Right atrium auricular region (tissue), 2 donors: Measurements from ENCODE around the gene PTGES2. TPM values are rescaled to one million over a fixed set of nuclear protein-coding genes. Genes with fewer than 3 reads are reported as not detected.

Source experiments
- DNase-seq: peaks from one replicate; pipeline ENCODE4 v3.0.0-alpha.2; 2019; ENCODE audit warnings: low spot score
- H3K27ac ChIP-seq, 2 donors: fragments of 200-600 bp; sonication (generic); 1 replicate in 1 of 2; 2 replicates in 1 of 2; pipeline ENCODE4 v1.5.1; 2016 to 2019
- H3K27me3 ChIP-seq, 2 donors: fragments of 200-600 bp; sonication (generic); one replicate each; pipeline versions ENCODE4 v1.5.1 to v1.6.0; 2017 to 2019
- H3K36me3 ChIP-seq: fragments of 200-600 bp; sonication (generic); one replicate; pipeline ENCODE4 v1.5.1; 2016
- H3K4me1 ChIP-seq, 2 donors: fragments of 200-600 bp; sonication (generic); one replicate each; pipeline versions ENCODE4 v1.5.1 to v1.6.0; 2017 to 2019
- H3K4me3 ChIP-seq, 2 donors: fragments of 200-600 bp; sonication (generic); 1 replicate in 1 of 2; 2 replicates in 1 of 2; pipeline ENCODE4 v1.5.1; 2017 to 2019; ENCODE audit warnings: mild to moderate bottlenecking in 1 of 2, moderate library complexity in 1 of 2
- H3K9me3 ChIP-seq, 2 donors: fragments of 200-600 bp; sonication (generic); one replicate each; pipeline ENCODE4 v1.5.1; 2019
- CTCF ChIP-seq, 2 donors: fragments of 200-600 bp; sonication (generic); IDR thresholded peaks; one replicate each; pipeline ENCODE4 v1.5.1; 2019; ENCODE audit warnings: antibody characterized with exemption in 2 of 2
- total RNA-seq, 2 donors: library from RNA; depleted of rRNA; stranded (reverse); fragments of >200 nt; gene quantifications; one replicate each; pipeline ENCODE4 v1.1.0, GENCODE V29; 2016

PTGES2 gene
- total RNA-seq, 2 donors from 2014 or later = 114 to 118 TPM

- H3K4me3 ChIP-seq = no peak overlapping the region
These were observed 23.3 kb downstream of the PTGES2 start for GRCh38 chr9:128104171-128104618.

GRCh38 chr9:128103589-128103962 is 24.0 kb downstream of the PTGES2 start:
- no peak for DNase-seq
- no peaks in the 10 kb centered on the region for H3K9me3 ChIP-seq
- no peak overlapping the region for H3K4me3 ChIP-seq
- H3K27ac ChIP-seq = peak overlapping the region; percentile 86 to 89
- H3K4me1 ChIP-seq = peaks cover 0 to 72% of the 10 kb centered on the region in 2 donors
- H3K36me3 ChIP-seq = peaks cover 71% of the 10 kb centered on the region
- H3K27me3 ChIP-seq = no peaks in the 10 kb centered on the region
- peak in 1 of 2 donors; percentile 36 for TF ChIP-seq CTCF (IDR thresholded peaks at IDR 0.05)

More at GRCh38 chr9:128104171-128104618, 23.3 kb downstream of the PTGES2 start:
- Histone ChIP-seq H3K9me3 (no peaks in the 10 kb centered on the region), H3K4me1 (peaks cover 0 to 66% of the 10 kb centered on the region in 2 donors), H3K36me3 (peaks cover 76% of the 10 kb centered on the region), H3K27me3 (no peaks in the 10 kb centered on the region), H3K27ac (peak overlapping the region; percentile 86 to 89)
- no peak for TF ChIP-seq CTCF (IDR thresholded peaks at IDR 0.05)
- DNase-seq = no peak

GRCh38 chr9:128102861-128103588 is 24.5 kb downstream of the PTGES2 start:
- Histone ChIP-seq H3K9me3 (no peaks in the 10 kb centered on the region), H3K4me3 (no peak overlapping the region), H3K4me1 (peaks cover 0 to 75% of the 10 kb centered on the region in 2 donors), H3K27ac (peak overlapping the region; percentile 86 to 89), H3K36me3 (peaks cover 66% of the 10 kb centered on the region), H3K27me3 (no peaks in the 10 kb centered on the region)
- TF ChIP-seq CTCF (IDR thresholded peaks at IDR 0.05) = no peak
- no peak for DNase-seq

GRCh38 chr9:128102196-128102595 is 25.3 kb downstream of the PTGES2 start:
- no peaks in the 10 kb centered on the region for H3K27me3 ChIP-seq
- no peak for TF ChIP-seq CTCF (IDR thresholded peaks at IDR 0.05)
- no peak for DNase-seq
- H3K4me3 ChIP-seq = no peak overlapping the region
- H3K27ac ChIP-seq = peak overlapping the region; percentile 86 to 89
- peaks cover 57% of the 10 kb centered on the region for H3K36me3 ChIP-seq
- H3K9me3 ChIP-seq = no peaks in the 10 kb centered on the region
- H3K4me1 ChIP-seq = peaks cover 0 to 76% of the 10 kb centered on the region in 2 donors

GRCh38 chr9:128101690-128102089 is 25.8 kb downstream of the PTGES2 start:
- no peak for DNase-seq

More at GRCh38 chr9:128101690-128102089, 25.8 kb downstream of the PTGES2 start:
- Histone ChIP-seq H3K36me3 (peaks cover 52% of the 10 kb centered on the region), H3K9me3 (no peaks in the 10 kb centered on the region), H3K4me1 (peaks cover 0 to 77% of the 10 kb centered on the region in 2 donors), H3K27ac (peak overlapping the region; percentile 86 to 89), H3K27me3 (no peaks in the 10 kb centered on the region), H3K4me3 (no peak overlapping the region)
- no peak for TF ChIP-seq CTCF (IDR thresholded peaks at IDR 0.05)
